Stimulated activated memory B cell treated with anti-CD40 and anti-IgM and Interleukin-4, amounts not matched to agents 10 μg/mL and 1 μg/mL and 100 μg/mL, for 72 hours (primary cell): ENCODE measurements around the gene RFLNA.

Experiments
- ATAC-seq: fragments of 150-1000 bp; cut with Tn5 transposase; 2 replicates; pipeline ENCODE4 v1.10.0; 2021
- H3K27ac Mint-ChIP-seq: one replicate; pipeline ENCODE4 v1.8.0; 2022; ENCODE audit warnings: mild to moderate bottlenecking, mixed read lengths
- H3K27me3 Mint-ChIP-seq: one replicate; pipeline ENCODE4 v1.8.0; 2022; ENCODE audit warnings: mixed read lengths
- H3K36me3 Mint-ChIP-seq: one replicate; pipeline ENCODE4 v1.8.0; 2022; ENCODE audit warnings: mixed read lengths
- H3K4me1 Mint-ChIP-seq: one replicate; pipeline ENCODE4 v1.8.0; 2022; ENCODE audit warnings: mixed read lengths
- H3K4me3 Mint-ChIP-seq: one replicate; pipeline ENCODE4 v1.8.0; 2022; ENCODE audit warnings: mild to moderate bottlenecking, moderate library complexity, mixed read lengths
- H3K9me3 Mint-ChIP-seq: one replicate; pipeline ENCODE4 v1.8.0; 2022; ENCODE audit warnings: mixed read lengths

RFLNA gene

DNA sequence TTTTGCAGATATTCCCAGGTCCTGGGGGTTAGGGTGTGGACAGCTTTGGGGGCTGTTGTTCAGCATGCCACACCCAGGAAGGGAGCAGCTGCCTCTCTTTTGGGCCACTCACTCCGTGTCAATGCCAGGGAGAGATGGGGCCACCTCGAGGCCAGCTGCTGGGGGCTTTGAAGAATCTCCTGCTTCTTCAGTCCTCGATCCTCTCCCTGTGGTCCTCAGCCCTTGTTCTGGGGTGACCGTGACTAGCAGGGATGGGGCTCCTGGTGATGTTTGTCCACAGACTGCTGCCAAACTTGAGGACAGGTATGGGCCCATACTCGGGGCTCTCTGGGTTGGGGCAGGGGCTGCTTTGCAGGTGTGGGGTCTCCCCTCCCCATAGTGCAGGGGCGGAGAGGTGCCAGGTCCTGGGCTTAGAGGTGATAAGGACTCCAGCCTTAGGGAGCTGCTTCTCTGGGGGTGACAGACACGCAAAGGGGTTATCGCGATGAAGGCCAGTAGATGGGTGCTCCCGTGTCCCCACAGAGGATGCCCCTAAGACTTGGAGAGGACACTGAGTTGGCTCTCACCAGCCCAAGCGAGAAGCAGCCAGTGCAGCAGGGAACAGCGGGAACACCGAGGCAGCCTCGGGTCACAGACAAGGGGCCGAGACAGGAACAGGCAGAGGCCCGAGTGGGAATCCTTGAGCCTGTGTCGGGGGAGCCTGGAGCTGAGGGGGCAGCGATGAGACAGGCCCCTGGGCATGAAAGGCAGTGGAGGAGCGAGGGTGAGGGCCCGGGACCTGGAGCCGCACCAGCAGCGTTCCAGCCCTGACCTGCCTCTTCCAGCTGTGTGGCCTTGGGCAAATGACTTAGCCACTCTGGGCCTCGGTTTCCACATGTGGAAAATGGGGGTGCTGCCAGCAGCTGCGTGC lies 11.1 kb downstream of the RFLNA start:
- Mint-ChIP-seq H3K27ac (no peak overlapping the region), H3K4me1 (no peaks in the 10 kb centered on the region), H3K9me3 (no peaks in the 10 kb centered on the region), H3K4me3 (no peak overlapping the region), H3K36me3 (no peaks in the 10 kb centered on the region), H3K27me3 (peaks cover 27% of the 10 kb centered on the region)
- no peak for ATAC-seq

DNA sequence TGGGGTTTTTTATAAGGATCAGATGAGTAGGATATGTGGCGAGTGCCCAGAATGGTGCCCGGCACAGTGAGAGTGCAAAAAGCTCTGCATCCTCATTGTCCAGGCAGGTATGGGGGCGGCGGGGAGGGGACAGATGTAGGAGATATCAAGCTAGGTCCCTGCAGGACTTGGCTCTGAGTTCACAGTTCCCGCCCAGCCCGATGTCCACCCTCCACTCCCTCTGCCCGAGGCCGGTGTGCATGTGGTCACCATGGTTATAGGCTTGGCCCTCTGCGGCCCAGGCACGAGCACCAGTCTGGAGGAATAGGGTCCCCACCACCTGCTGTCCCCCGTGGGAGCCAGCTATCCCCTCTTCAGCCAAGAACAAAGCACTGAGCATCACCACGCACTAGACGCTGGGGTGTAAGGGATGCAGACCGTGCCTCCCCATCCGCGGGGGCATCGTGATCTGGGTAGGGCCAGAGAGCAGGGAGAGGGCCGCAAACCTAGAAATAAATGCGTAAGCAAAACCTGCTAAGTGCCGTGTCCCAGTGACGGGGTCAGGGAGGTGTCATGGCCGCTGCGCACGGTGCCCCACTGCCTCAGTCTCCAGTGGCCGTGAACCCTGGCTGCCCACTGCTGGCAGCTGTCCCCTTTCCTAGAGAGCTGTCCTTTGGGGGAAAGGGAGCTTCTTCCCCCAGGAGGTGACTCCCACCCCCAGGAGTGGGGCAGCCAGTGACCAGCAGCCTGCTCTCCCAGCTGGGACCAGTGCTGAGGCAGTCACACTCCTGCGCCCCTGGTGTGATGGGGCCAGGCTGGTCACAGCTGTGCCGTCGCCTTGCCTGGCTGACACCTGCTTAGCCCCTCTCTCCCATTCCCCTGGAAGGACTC lies 12.0 kb downstream of the RFLNA start:
- no peaks in the 10 kb centered on the region for H3K36me3 Mint-ChIP-seq
- H3K9me3 Mint-ChIP-seq = no peaks in the 10 kb centered on the region
- peaks cover 23% of the 10 kb centered on the region for H3K27me3 Mint-ChIP-seq
- no peak overlapping the region for H3K4me3 Mint-ChIP-seq
- H3K4me1 Mint-ChIP-seq = no peaks in the 10 kb centered on the region
- H3K27ac Mint-ChIP-seq = no peak overlapping the region
- no peak for ATAC-seq

DNA sequence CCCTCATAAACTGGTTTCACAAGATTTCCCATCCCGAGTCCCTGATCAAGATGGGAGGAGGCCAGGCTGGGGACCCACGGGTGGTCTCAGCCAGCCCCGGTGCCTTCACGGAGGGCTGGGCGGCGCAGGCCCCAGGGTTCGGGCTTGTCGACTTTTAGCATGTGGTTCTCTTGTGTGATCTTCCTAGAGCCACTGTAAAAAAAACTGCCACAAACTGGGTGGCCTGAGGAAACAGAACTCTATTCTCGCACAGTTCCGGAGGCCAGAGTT lies 12.6 kb downstream of the RFLNA start:
- no peak for ATAC-seq
- Mint-ChIP-seq H3K4me1 (no peaks in the 10 kb centered on the region), H3K27ac (no peak overlapping the region), H3K27me3 (peaks cover 23% of the 10 kb centered on the region), H3K36me3 (no peaks in the 10 kb centered on the region), H3K4me3 (no peak overlapping the region), H3K9me3 (no peaks in the 10 kb centered on the region)

DNA sequence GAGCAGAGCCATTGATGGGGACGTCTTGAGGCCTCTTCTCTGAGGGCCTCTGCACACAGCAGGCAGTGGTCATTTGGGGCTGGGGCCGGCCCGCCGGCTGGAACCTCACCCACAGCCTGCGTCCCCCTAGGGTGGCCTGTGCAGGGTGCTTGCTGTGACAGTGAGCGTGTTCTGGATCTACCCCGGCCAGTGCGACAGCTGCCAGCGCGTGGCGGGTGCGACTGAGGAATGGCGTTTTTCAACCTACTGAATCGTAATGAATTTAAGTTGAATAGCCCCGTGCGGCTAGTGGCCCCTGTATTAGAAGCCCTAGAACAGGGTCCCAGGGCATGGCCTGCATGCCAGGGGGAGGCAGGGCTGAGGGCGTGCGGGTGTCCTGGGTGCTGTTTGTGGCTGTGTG lies 13.8 kb downstream of the RFLNA start:
- Mint-ChIP-seq H3K4me3 (no peak overlapping the region), H3K27me3 (peaks cover 23% of the 10 kb centered on the region), H3K36me3 (no peaks in the 10 kb centered on the region), H3K4me1 (no peaks in the 10 kb centered on the region), H3K9me3 (no peaks in the 10 kb centered on the region), H3K27ac (no peak overlapping the region)
- no peak for ATAC-seq

DNA sequence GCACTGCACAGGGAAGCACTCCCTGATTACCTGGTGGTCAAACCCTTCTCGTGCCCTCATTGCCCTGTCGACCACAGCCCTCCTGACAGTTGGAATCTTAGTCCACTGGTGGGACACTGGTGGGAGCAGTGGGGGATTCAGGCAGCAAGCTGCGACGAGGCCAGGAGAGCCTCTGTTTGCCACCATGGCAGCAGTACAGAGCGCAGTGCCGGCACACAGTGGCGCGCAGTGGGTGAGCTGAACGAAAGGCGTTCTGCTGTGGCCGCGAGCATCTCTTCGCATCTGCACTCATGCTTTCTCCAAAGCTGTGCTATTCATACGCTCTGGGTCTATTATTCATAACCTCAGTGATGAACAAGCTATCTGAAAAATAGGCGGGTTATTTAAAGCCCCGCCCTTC lies 14.3 kb downstream of the RFLNA start:
- no peak overlapping the region for H3K27ac Mint-ChIP-seq
- H3K27me3 Mint-ChIP-seq = peaks cover 19% of the 10 kb centered on the region
- no peaks in the 10 kb centered on the region for H3K9me3 Mint-ChIP-seq
- H3K4me1 Mint-ChIP-seq = no peaks in the 10 kb centered on the region
- ATAC-seq = no peak
- no peaks in the 10 kb centered on the region for H3K36me3 Mint-ChIP-seq
- H3K4me3 Mint-ChIP-seq = no peak overlapping the region

DNA sequence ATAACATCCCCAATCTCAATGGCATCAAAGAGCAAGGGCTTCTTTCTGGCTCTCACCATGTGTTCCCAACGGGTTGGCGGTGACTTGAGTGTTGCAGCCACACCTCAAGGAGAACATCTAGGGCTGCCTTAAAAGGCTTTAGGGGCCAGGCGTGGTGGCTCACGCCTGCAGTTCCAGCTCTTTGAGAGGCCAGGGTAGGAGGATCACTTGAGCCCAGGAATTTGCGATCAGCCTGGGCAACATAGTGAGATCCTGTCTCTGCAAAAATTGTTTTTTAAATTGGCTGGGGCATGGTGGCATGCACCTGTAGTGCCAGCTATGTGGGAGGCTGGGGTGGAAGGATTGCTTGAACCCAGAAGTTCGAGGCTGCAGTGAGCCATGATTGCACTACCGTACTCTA lies 14.9 kb downstream of the RFLNA start:
- no peak for ATAC-seq
- no peaks in the 10 kb centered on the region for H3K4me1 Mint-ChIP-seq
- H3K9me3 Mint-ChIP-seq = no peaks in the 10 kb centered on the region
- no peak overlapping the region for H3K4me3 Mint-ChIP-seq
- no peaks in the 10 kb centered on the region for H3K36me3 Mint-ChIP-seq
- H3K27ac Mint-ChIP-seq = no peak overlapping the region
- H3K27me3 Mint-ChIP-seq = peaks cover 14% of the 10 kb centered on the region

DNA sequence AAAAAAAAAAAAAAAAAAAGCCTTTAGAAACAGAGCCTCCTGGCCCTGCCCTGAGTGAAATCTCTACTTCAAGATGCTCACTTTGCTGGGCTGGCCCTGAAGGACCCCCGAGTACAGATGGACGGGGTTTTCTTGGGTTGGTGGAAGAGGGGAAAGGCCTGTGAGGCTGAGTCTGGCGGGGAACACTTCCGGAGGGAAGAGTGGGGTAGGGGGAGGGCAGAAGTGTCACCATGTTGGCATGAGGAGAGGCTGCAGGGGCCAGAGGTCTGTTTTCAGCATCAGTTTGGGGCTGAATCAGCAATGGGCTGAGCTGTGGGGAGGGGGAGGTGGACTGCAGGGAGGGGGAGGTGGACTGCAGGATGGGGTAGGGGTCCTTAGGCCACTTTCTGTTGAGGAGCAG lies 15.3 kb downstream of the RFLNA start:
- Mint-ChIP-seq H3K27ac (no peak overlapping the region), H3K4me3 (no peak overlapping the region), H3K27me3 (peaks cover 12% of the 10 kb centered on the region), H3K36me3 (no peaks in the 10 kb centered on the region), H3K4me1 (no peaks in the 10 kb centered on the region), H3K9me3 (no peaks in the 10 kb centered on the region)
- ATAC-seq = no peak

DNA sequence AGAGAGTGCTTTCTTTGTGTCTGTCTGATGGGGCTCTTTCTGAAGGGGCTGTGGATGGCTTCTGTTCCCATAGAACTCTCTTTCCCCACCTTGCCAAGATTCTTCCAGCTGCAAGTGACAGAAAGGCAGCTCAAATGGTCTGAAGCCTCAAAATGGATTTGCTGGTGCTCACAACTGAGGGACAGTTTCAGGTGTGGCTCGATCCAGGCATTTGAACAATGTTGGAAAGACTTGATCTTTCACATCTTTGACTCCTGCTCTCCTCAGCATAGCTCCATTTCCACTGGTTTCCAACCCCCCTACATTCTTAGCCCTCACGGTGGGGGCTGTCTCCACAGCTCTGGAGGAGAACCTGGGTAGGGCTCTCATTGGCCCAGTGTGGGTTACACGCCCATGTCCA lies 15.9 kb downstream of the RFLNA start:
- Mint-ChIP-seq H3K36me3 (no peaks in the 10 kb centered on the region), H3K4me1 (no peaks in the 10 kb centered on the region), H3K9me3 (no peaks in the 10 kb centered on the region), H3K4me3 (no peak overlapping the region), H3K27me3 (peaks cover 14% of the 10 kb centered on the region), H3K27ac (no peak overlapping the region)
- ATAC-seq = no peak

DNA sequence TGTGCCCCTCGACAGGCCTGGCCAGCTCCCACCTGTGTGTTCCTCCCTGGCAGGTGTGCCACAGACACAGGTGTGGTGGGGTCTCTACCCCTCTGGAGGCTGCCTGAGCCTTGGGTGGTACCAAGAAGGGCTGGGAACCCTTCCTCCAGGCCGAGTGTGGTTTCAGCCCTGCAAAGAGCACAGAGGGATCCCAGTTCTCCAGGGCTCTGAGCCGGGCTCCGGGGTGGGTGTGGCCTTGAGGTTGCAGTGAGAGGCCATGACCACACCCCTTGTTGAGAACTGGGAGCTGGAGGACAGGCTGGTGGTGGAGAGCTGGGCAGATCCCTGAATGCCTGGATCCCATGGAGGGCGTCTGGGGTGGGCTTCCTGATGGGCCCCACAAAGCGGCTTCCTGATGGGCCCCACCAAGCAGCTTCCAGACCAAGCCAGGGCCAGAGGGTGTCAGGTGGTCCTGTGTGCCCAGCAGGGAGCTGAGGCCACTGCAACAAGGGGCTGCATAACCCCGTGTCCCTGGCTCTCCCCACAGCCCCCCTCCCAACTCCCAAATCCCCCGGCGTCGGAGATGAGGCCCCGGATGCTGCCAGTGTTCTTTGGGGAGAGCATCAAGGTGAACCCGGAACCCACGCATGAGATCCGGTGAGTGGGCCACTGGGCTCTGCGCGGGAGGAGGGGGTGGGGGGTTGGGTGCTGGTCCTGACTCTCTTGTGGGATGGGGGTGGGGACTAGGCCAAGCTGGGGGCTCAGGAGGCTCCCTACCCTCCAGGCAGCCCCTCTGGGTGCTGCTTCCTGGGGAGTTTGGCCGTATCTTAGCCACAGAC lies 16.6 kb downstream of the RFLNA start:
- no peak for ATAC-seq
- Mint-ChIP-seq H3K4me3 (no peak overlapping the region), H3K27ac (no peak overlapping the region), H3K9me3 (no peaks in the 10 kb centered on the region), H3K27me3 (peaks cover 21% of the 10 kb centered on the region), H3K4me1 (no peaks in the 10 kb centered on the region), H3K36me3 (no peaks in the 10 kb centered on the region)

DNA sequence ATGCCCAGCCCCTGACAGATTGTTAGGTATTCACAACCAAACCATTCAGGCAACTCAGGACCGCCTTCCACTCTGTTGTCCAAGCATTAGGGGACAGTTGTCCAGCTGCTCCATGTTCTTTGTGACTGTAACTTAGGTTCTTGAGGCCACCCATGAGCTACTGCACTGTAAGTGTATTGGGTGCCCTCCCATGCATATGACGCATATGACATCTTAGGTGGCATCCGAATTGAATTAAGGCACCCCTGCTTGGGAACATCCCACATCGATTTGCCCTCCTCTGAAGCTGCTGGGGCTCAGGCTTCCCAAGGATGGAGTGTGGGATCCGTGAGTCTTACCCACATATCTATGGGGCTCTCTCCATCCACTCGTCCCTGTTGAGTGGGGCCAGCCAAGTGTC lies 17.7 kb downstream of the RFLNA start:
- no peak overlapping the region for H3K27ac Mint-ChIP-seq
- no peaks in the 10 kb centered on the region for H3K4me1 Mint-ChIP-seq
- ATAC-seq = no peak
- no peaks in the 10 kb centered on the region for H3K9me3 Mint-ChIP-seq
- no peak overlapping the region for H3K4me3 Mint-ChIP-seq
- H3K27me3 Mint-ChIP-seq = peaks cover 21% of the 10 kb centered on the region
- no peaks in the 10 kb centered on the region for H3K36me3 Mint-ChIP-seq

DNA sequence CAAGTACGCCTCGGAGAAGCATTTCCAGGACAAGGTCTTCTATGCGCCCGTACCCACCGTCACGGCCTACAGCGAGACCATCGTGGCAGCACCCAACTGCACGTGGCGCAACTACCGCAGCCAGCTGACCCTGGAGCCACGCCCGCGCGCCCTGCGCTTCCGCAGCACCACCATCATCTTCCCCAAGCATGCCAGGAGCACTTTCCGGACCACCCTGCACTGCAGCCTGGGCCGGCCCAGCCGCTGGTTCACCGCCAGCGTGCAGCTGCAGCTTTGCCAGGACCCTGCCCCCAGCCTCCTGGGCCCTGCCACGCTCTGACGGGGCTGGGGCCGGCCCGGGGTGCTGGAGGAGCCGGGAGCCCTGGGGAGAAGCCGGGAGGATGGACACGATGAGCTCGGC lies 19.3 kb downstream of the RFLNA start:
- H3K4me3 Mint-ChIP-seq = no peak overlapping the region
- no peak for ATAC-seq
- no peaks in the 10 kb centered on the region for H3K36me3 Mint-ChIP-seq
- H3K9me3 Mint-ChIP-seq = no peaks in the 10 kb centered on the region
- H3K27ac Mint-ChIP-seq = no peak overlapping the region
- H3K4me1 Mint-ChIP-seq = no peaks in the 10 kb centered on the region
- H3K27me3 Mint-ChIP-seq = peaks cover 10% of the 10 kb centered on the region

DNA sequence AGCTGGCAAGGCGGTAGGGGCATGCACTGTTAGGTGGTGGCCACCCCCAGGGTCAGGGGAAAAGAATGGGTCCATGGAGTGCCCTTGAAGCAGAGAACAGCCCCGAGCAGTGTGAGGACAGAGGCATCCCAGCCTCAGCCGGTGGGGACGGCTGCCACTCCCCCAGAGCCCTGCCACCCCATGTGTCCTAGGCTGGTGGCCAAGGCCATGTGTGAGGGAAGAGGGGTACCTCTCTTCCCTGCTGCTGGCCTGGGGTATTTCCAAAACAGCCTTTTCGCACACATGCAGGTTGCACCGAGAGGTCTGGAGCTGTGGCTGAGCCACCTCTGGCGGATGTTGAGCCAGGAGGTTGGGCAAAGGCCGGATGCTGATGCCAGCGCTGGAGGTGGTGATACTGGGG lies 19.9 kb downstream of the RFLNA start:
- Mint-ChIP-seq H3K36me3 (no peaks in the 10 kb centered on the region), H3K27me3 (peaks cover 10% of the 10 kb centered on the region), H3K9me3 (no peaks in the 10 kb centered on the region), H3K4me1 (no peaks in the 10 kb centered on the region), H3K4me3 (no peak overlapping the region), H3K27ac (no peak overlapping the region)
- no peak for ATAC-seq

DNA sequence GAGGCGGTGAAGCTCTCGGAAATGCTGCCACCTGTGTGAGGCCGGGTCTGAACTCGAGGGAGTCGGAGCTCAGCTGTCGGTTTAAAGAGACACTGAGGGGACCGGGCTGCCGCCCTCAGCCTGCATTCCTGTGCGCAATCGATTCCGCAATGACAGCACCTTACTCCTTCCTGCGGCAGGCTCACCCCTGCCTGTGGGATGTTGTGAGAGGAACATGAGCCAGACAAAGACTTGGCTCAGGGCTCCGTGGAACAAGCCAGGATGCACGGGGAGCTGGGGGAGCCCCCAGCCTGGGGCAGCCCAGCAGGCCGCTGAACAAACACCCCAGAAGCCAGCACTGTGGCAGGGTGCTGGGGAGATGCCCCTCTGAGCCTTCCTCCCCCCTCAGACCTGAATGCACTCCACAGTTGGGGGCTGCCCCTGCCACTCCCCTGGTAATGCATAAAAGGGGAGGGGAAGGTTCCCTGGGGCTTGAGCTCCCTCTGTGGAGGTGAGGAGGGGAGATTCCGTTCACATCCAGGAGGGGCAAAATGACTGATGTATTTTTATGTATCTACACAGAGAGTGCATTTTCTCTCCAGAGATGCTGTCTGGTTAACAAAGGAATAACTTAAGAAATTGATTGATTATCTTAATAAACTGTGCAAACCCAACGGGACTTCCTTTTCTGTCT lies 20.6 kb downstream of the RFLNA start:
- Mint-ChIP-seq H3K36me3 (no peaks in the 10 kb centered on the region), H3K27ac (no peak overlapping the region), H3K27me3 (peaks cover 10% of the 10 kb centered on the region), H3K9me3 (no peaks in the 10 kb centered on the region), H3K4me3 (no peak overlapping the region), H3K4me1 (no peaks in the 10 kb centered on the region)
- no peak for ATAC-seq

DNA sequence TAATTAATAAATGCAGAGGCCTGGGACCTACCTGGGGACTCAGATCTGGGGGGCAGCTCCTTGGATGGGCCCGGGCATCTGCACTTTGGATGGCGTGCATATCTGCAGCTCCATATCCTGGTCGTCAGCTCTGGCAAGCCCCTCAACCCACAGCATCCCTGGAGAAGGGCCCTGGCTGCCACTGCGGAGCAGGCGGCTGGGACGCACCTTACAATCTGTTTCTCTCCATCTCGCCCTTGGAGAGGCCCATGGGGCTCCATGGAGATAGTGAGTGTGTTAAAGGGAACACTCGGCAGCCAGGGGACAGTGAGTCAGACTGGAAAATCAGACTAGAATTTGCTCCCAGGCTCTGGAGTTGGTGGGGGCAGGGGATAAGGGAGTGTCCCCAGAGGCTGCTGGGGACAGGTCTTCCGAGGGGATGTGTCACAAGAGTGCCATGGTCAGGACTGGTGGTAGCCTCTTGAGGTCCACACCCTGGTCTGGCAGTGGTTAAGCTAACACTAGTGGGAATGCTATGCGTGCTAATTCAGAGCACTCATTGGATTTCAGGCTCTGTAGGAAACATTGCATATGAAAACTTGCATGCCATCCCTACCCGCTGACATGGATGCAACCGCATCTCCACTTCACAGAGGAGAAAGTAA lies 21.5 kb downstream of the RFLNA start:
- Mint-ChIP-seq H3K4me1 (no peaks in the 10 kb centered on the region), H3K9me3 (no peaks in the 10 kb centered on the region), H3K27me3 (peaks cover 10% of the 10 kb centered on the region), H3K27ac (no peak overlapping the region), H3K36me3 (no peaks in the 10 kb centered on the region), H3K4me3 (no peak overlapping the region)
- ATAC-seq = no peak
